Thyroid gland (tissue), 4 donors: Measurements from ENCODE around the gene COQ3.

Experiments
- POLR2A ChIP-seq, 2 donors: fragments of 450-650 bp; IDR thresholded peaks; one replicate each; pipeline ENCODE4 v1.6.1; 2017; ENCODE audit warnings: antibody characterized with exemption in 2 of 2, mild to moderate bottlenecking in 2 of 2, moderate library complexity in 1 of 2
- TF ChIP-seq, protein P1 (sequence below), 6 experiments: fragments of 200-600 bp in 3 of 6; fragments of 450-650 bp in 3 of 6; sonication (generic) in 3 of 6; IDR thresholded peaks; one replicate each; pipeline ENCODE4 v1.5.1; 2016 to 2019; ENCODE audit warnings: antibody characterized with exemption in 6 of 6, mild to moderate bottlenecking in 2 of 6, inconsistent platforms in 1 of 6, moderate library complexity in 1 of 6

DNA sequence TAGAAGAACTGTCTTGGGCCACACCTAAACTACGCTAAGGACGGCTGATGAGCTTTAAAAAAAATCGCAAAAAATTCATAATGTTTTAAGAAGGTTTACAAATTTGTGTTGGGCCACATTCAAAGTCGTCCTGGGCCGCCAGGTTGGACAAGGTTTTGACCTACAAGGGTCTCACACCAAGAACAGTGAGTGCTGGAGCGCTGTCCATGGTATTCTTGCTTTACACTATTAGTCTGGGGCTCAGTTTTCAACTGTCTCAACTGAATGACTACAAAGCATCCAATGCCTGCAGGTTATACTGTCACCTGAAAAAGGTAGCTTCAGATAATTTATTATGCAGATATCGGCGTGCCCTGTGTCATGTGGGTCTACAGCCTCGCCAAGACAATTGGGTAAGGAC is 40.9 kb downstream of the COQ3 start:
- TF ChIP-seq, protein P1, sequence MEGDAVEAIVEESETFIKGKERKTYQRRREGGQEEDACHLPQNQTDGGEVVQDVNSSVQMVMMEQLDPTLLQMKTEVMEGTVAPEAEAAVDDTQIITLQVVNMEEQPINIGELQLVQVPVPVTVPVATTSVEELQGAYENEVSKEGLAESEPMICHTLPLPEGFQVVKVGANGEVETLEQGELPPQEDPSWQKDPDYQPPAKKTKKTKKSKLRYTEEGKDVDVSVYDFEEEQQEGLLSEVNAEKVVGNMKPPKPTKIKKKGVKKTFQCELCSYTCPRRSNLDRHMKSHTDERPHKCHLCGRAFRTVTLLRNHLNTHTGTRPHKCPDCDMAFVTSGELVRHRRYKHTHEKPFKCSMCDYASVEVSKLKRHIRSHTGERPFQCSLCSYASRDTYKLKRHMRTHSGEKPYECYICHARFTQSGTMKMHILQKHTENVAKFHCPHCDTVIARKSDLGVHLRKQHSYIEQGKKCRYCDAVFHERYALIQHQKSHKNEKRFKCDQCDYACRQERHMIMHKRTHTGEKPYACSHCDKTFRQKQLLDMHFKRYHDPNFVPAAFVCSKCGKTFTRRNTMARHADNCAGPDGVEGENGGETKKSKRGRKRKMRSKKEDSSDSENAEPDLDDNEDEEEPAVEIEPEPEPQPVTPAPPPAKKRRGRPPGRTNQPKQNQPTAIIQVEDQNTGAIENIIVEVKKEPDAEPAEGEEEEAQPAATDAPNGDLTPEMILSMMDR (IDR thresholded peaks at IDR 0.05): no peak
- TF ChIP-seq POLR2A (IDR thresholded peaks at IDR 0.05): no peak
